ENCODE results near the gene PLA2G3. TPM values are rescaled to one million over a fixed set of nuclear protein-coding genes. Genes with fewer than 3 reads are reported as not detected.

The PLA2G3 gene
- total and polyA plus RNA-seq, 2 donors (not counting 3 experiments of a cell fraction or from before 2014, with no cell fraction given): 0.75 to 0.84 TPM

GRCh38 chr22:31106731-31107177 is 33.6 kb downstream of the PLA2G3 start:
- H3K27me3 ChIP-seq (ENCODE audit: control insufficient read depth in 2 of 2, insufficient read depth in 2 of 2, low read length in 2 of 2): no peaks in the 10 kb centered on the region
- H3K4me3 ChIP-seq (replicated peaks in 1 of 3; ENCODE audit: insufficient read depth in 1 of 3, low read depth in 1 of 3, low read length in 3 of 3): peak overlapping the region; percentile 10 to 85 (median 60)
- peak overlapping the region; percentile 70 for H3K9ac ChIP-seq (replicated peaks; ENCODE audit: extremely low read depth, insufficient read depth, low read length)
- CTCF ChIA-PET: interaction anchor here (0.7 to 7.5 kb wide), 19 partner anchors 9 to 186 kb away, joined by 3 to 231 read pairs (median 7); partner anchors contain the start of genes MORC2, PIK3IP1, PLA2G3 and RNF185
- BruUV-seq (replicated peaks): no TSS peak
- no peaks in the 10 kb centered on the region for H3K9me3 ChIP-seq (replicated peaks; ENCODE audit: control insufficient read depth, insufficient read depth, low read length)
- H3K9me1 ChIP-seq (replicated peaks; ENCODE audit: control insufficient read depth, extremely low read depth, insufficient read depth, low read length): no peaks in the 10 kb centered on the region
- dilution Hi-C loops (cut with MboI; ENCODE audit: extremely low pct_ligation_motif_present, low sequenced_read_pairs): no loop called here
- no peak for TF ChIP-seq GATA2 (IDR thresholded peaks at IDR 0.05; ENCODE audit: insufficient read depth, insufficient read length, low read depth, low read length)
- TF ChIP-seq, protein P1, sequence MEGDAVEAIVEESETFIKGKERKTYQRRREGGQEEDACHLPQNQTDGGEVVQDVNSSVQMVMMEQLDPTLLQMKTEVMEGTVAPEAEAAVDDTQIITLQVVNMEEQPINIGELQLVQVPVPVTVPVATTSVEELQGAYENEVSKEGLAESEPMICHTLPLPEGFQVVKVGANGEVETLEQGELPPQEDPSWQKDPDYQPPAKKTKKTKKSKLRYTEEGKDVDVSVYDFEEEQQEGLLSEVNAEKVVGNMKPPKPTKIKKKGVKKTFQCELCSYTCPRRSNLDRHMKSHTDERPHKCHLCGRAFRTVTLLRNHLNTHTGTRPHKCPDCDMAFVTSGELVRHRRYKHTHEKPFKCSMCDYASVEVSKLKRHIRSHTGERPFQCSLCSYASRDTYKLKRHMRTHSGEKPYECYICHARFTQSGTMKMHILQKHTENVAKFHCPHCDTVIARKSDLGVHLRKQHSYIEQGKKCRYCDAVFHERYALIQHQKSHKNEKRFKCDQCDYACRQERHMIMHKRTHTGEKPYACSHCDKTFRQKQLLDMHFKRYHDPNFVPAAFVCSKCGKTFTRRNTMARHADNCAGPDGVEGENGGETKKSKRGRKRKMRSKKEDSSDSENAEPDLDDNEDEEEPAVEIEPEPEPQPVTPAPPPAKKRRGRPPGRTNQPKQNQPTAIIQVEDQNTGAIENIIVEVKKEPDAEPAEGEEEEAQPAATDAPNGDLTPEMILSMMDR (IDR thresholded peaks at IDR 0.05; ENCODE audit: extremely low read depth in 1 of 2, insufficient read depth in 1 of 2, low read depth in 1 of 2, low read length in 2 of 2): no peak
- no peak for TF ChIP-seq JUN (IDR thresholded peaks at IDR 0.05; ENCODE audit: borderline replicate concordance, insufficient read depth, insufficient read length, low read depth)
- no peak for TF ChIP-seq MYC (IDR thresholded peaks at IDR 0.05; ENCODE audit: low read depth, low read length)
- TF ChIP-seq, protein P2, sequence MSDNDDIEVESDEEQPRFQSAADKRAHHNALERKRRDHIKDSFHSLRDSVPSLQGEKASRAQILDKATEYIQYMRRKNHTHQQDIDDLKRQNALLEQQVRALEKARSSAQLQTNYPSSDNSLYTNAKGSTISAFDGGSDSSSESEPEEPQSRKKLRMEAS (IDR thresholded peaks at IDR 0.05; ENCODE audit: insufficient read depth, insufficient read length): no peak
- no peak for TF ChIP-seq POLR2AphosphoS5 (IDR thresholded peaks at IDR 0.05; ENCODE audit: insufficient read depth, low read depth, low read length)
- TF ChIP-seq FOS (IDR thresholded peaks at IDR 0.05; ENCODE audit: borderline replicate concordance, insufficient read depth, low read length): no peak
- no peak for TF ChIP-seq POLR2A (IDR thresholded peaks at IDR 0.05; ENCODE audit: low read depth, low read length)
- TF ChIP-seq EZH2 (IDR thresholded peaks at IDR 0.05; ENCODE audit: borderline replicate concordance, low read depth, low read length, severe bottlenecking): no peak
- H3K27ac ChIP-seq (ENCODE audit: insufficient read depth, low read depth, low read length): peak overlapping the region; percentile 64
- H3K79me2 ChIP-seq (ENCODE audit: control insufficient read depth, insufficient read depth, low read length): no peaks in the 10 kb centered on the region
- no peaks in the 10 kb centered on the region for H4K20me1 ChIP-seq (replicated peaks; ENCODE audit: control insufficient read depth, extremely low read depth, insufficient read depth, low read length)
- peak overlapping the region; percentile 60 for H3K4me2 ChIP-seq (ENCODE audit: insufficient read depth, low read length)
- no peak for FAIRE-seq
- H2AFZ ChIP-seq (ENCODE audit: low read depth, low read length): peak overlapping the region; percentile 79
- POLR2A ChIA-PET: no interaction called here
- no peak for DNase-seq (ENCODE audit: low read depth, low spot score)
- H3K36me3 ChIP-seq (ENCODE audit: control insufficient read depth in 2 of 2, extremely low read depth in 1 of 2, insufficient read depth in 2 of 2, low read length in 2 of 2): peaks cover 4 to 9% of the 10 kb centered on the region in 2 experiments
- peaks cover 11% of the 10 kb centered on the region for H3K4me1 ChIP-seq (ENCODE audit: control insufficient read depth, extremely low read depth, insufficient read depth, low read length)
- intact Hi-C loops (cut with micrococcal nuclease): loop anchor here (1.0 kb wide), 5 partner anchors 17 to 166 kb away; no protein-coding TSS in a partner anchor
